GM12801 (cell line): ENCODE results near the gene TTC13.

ENCODE experiments used
- TF ChIP-seq, protein P1 (sequence below): IDR thresholded peaks from one replicate; pipeline ENCODE4 v1.5.1; 2011; ENCODE audit warnings: control low read depth; ENCODE audit not compliant: insufficient read length; ENCODE audit errors: extremely low read depth

TTC13 gene

DNA sequence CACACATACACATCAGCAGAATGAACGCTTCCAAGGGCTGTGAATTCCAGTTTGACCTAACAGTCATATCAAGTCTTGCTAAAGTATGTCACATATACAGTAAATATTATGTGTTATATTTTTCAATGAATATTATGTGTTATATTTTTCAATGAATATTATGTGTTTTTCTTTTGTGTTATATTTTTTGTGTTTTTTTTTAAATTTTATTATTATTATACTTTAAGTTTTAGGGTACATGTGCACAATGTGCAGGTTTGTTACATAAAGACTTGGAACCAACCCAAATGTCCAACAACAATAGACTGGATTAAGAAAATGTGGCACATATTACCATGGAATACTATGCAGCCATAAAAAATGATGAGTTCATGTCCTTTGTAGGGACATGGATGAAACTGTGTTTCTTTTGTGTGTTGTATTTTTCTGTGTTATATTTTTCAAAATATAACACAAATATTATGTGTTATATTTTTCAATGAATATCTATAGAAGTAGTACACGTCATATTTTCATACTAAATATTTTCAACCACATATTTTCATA lies 35.5 kb downstream of the TTC13 start:
- TF ChIP-seq, protein P1, sequence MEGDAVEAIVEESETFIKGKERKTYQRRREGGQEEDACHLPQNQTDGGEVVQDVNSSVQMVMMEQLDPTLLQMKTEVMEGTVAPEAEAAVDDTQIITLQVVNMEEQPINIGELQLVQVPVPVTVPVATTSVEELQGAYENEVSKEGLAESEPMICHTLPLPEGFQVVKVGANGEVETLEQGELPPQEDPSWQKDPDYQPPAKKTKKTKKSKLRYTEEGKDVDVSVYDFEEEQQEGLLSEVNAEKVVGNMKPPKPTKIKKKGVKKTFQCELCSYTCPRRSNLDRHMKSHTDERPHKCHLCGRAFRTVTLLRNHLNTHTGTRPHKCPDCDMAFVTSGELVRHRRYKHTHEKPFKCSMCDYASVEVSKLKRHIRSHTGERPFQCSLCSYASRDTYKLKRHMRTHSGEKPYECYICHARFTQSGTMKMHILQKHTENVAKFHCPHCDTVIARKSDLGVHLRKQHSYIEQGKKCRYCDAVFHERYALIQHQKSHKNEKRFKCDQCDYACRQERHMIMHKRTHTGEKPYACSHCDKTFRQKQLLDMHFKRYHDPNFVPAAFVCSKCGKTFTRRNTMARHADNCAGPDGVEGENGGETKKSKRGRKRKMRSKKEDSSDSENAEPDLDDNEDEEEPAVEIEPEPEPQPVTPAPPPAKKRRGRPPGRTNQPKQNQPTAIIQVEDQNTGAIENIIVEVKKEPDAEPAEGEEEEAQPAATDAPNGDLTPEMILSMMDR: no peak

DNA sequence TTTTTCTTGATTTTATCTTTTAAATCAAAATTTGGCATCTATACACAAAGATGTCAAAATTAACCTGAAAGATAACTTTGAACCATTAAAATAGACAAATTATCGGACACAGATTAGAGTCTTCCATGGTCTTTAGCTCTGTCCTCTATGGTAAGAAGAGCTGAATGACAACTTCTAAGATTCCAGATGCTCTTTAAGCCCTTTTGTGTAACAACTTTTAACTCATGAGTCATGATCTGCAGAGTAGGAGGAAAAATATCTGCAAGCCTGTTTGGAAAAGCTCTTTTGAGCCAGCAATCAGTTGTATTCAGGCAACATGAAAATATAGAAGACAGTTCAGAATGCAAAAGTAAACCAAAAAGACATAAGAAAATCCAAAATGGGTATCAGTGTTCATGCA lies 37.8 kb downstream of the TTC13 start:
- TF ChIP-seq, protein P1: no peak

DNA sequence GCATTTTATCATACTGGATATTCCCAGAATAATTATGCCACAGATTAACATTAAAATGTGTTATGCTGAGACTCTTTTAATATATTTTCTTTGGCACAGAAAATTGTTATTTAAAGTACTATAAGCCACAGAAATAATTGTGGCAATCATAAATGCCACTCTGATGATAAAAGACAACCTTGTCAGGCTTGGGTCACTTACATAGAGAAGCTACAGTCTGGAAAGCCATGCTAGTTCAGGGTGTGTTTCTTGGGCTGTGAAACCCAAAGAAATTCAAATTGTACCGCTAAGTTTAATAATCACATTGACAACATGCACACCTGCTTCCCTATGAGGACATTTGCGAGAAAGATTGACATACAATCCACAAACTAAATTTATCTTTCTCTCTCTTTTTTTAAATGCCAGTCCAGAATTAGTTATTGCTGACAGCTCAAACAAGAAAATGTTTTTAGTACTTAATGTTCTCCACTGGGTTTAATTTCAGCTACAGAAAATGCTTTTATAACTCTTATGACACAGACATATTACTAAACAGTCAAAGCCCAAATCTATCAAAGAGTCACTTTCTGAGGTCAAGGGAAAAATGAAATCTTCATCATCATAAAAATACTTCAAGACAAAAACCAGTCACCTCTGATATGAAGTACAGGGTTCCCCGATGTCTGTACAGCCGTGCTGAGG lies 38.7 kb downstream of the TTC13 start:
- TF ChIP-seq, protein P1: no peak

DNA sequence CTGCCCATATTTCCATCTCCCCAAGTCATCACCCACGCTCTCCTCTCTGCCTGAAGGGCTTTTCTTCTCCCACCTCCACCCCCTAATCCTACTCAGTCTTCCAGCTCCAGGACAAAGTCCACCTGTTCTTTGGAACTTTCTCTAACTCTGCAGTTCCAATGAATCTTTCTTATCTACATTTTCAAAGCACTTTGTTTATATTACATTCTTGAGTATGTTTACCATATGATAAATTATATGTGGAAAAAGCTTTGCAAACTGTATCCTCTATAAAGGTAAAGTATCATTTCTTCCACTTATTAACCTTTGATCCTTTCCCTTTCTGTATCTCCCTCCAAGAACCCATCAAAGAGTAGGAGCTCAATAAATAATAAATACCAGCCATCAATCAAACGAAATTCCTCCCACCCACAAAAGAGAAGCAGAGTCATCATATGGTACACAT lies 39.7 kb downstream of the TTC13 start:
- TF ChIP-seq, protein P1: no peak

DNA sequence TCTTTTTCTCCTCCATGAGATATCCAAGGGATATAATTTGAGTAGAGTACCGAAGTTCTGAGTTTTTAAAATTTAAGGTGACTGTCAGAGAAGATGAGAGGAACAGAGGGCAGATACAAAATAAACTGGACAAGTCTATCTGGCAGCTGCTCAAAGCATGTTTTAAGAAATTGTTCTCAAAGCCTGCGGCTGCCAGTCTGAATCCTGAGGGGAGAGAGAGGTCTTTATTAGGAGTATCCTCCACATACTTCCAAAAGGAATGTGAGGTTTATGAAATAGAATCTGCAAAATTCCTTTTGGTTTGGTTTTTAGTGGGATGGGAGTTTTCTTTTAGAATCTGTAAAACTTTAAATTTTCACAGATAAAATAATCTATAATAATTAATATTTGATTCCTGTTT lies 41.3 kb downstream of the TTC13 start:
- TF ChIP-seq, protein P1: no peak

DNA sequence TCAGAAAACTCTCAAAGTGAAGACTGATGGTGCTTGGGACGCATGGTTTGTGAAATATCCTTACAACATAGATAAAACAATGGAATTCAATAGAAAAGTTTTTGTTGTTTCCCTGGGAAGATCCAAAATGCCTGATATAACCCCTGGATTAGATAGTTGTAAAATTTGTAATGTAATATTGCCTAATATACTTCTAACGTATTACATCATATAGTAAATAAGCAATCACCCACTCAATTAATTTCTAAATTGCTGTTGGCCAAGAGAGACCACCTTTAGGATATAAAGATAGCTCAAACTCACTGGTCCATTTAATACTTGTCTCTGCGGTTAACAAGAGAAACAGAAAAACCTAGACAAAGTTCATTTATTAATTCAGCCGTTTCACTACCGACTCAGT lies 42.2 kb downstream of the TTC13 start:
- TF ChIP-seq, protein P1: no peak

DNA sequence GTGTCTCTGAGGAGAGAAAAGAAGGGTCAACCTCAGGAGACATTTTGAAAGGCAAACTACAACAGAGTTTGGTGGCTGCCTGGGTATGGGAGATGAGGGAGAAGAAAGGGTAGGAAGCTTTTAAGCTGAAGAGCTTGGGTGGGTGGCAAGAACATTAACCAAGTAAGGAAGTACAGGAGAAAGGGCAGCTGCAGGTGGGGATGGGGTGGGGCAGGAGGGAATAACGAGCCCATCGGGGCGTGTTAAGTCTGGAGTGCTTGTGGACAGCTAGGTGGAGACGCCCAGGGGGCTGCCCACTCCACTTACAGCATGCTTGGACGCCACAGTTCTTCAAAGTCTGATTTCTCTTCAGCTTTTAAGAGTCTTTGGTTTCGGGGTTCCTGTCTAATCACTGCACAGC lies 42.8 kb downstream of the TTC13 start:
- TF ChIP-seq, protein P1: no peak
